GM19240 (cell line): Measurements from ENCODE around the gene MAP2K5.

Experiments used
- DNase-seq: peaks from one replicate; pipeline ENCODE4 v3.0.0; 2011; ENCODE audit warnings: low spot score; ENCODE audit not compliant: insufficient read length

The MAP2K5 gene

GRCh38 chr15:67779549-67780111 is 237.1 kb downstream of the MAP2K5 start:
- no peak for DNase-seq

GRCh38 chr15:67781061-67781460 is 238.6 kb downstream of the MAP2K5 start:
- no peak for DNase-seq

GRCh38 chr15:67781907-67782690 is 239.6 kb downstream of the MAP2K5 start:
- DNase-seq: no peak

GRCh38 chr15:67782691-67782991 is 240.1 kb downstream of the MAP2K5 start:
- DNase-seq: no peak

- no peak for DNase-seq
These were observed 240.8 kb downstream of the MAP2K5 start for GRCh38 chr15:67783303-67783702.

GRCh38 chr15:67784090-67784781 is 241.7 kb downstream of the MAP2K5 start:
- peak; percentile 28 for DNase-seq

- no peak for DNase-seq
These were observed 242.4 kb downstream of the MAP2K5 start for GRCh38 chr15:67784856-67785430.

GRCh38 chr15:67785431-67785830 is 242.9 kb downstream of the MAP2K5 start:
- no peak for DNase-seq

- DNase-seq: no peak
These were observed 244.1 kb downstream of the MAP2K5 start for GRCh38 chr15:67786646-67787045.

GRCh38 chr15:67788986-67789385 is 246.5 kb downstream of the MAP2K5 start:
- no peak for DNase-seq

GRCh38 chr15:67790610-67791319 is 248.3 kb downstream of the MAP2K5 start:
- no peak for DNase-seq

GRCh38 chr15:67792250-67792942 is 249.9 kb downstream of the MAP2K5 start:
- no peak for DNase-seq

GRCh38 chr15:67794832-67795574 is 252.5 kb downstream of the MAP2K5 start:
- DNase-seq: no peak

- DNase-seq: no peak
These were observed 254.0 kb downstream of the MAP2K5 start for GRCh38 chr15:67796196-67797127.

- no peak for DNase-seq
These were observed 257.3 kb downstream of the MAP2K5 start for GRCh38 chr15:67799801-67800205.

- DNase-seq: no peak
These were observed 258.6 kb downstream of the MAP2K5 start for GRCh38 chr15:67801142-67801541.

GRCh38 chr15:67801926-67802914 is 259.7 kb downstream of the MAP2K5 start:
- DNase-seq: no peak

GRCh38 chr15:67803299-67803698 is 260.8 kb downstream of the MAP2K5 start:
- no peak for DNase-seq
